Measurements from ENCODE around the gene KPNA1.

KPNA1 gene

DNA sequence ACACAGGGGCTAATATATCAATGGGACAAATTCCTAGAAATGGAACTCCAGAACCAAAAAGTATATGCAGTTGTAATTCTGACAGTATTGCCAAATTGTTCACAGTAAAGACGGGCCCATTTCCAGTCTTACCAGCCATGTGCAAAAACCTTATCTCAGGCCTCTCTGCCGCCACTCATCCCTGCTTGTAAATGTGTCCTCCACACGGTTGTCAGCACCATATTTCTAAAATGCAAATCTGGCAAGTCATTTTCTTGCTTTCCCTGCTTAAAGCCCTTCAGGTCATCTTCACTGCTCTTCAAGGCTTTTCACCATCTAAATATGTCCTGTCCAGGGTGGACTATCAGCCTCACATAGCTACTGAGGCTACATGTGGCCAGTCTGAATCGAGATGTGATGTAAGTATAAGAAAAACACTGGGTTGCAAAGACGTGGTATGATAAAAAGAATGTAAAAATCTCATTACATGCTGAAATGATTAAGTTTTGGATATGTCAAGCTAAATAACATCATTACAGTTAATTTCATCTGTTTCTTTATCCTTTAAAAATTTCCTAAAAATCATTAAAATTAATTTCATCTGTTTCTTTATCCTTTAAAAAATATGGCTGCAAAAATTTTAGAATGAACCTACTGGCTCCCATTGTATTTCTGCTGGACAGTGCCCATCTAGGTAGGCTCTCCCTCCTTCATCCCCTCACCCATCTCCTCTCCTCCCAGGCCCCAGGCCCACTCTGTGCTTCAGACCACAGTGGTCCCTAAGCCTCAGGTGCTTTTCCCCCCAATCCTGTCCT, 48.4 kb upstream of the KPNA1 start:
- Histone ChIP-seq H3K4me1 (ENCODE audit: control insufficient read depth in 2 of 2, insufficient read depth in 1 of 2, low read depth in 1 of 2, low read length in 2 of 2) (peaks cover 1 to 4% of the 10 kb centered on the region in 2 donors), H3K4ac (ENCODE audit: low read length) (no peak overlapping the region), H3K27me3 (ENCODE audit: control insufficient read depth in 3 of 3, insufficient read depth in 3 of 3, low read depth in 1 of 3, low read length in 3 of 3) (no peaks in the 10 kb centered on the region), H3K4me2 (ENCODE audit: insufficient read depth, low read length, poor library complexity, severe bottlenecking) (no peak overlapping the region), H4K91ac (ENCODE audit: low read depth, low read length, poor library complexity) (no peak overlapping the region), H2AFZ (ENCODE audit: low read length) (peak overlapping the region; percentile 100), H2BK5ac (ENCODE audit: low read length) (no peak overlapping the region), H2AK5ac (ENCODE audit: low read depth, low read length) (no peak overlapping the region), H3K79me1 (ENCODE audit: low read depth, low read length) (no peaks in the 10 kb centered on the region), H2BK15ac (ENCODE audit: low read length) (no peak overlapping the region), H3K27ac (replicated peaks; ENCODE audit: low read length) (no peak overlapping the region), H3K9me3 (replicated peaks in 1 of 2; ENCODE audit: control insufficient read depth in 2 of 2, insufficient read depth in 1 of 2, low read depth in 1 of 2, low read length in 2 of 2) (no peaks in the 10 kb centered on the region), H2BK120ac (ENCODE audit: low read depth, low read length) (no peak overlapping the region), H3K14ac (ENCODE audit: low read length) (no peak overlapping the region), H3K4me3 (ENCODE audit: low read length in 2 of 2) (peak overlapping the region in 1 of 2 donors; percentile 79), H3K23ac (ENCODE audit: low read depth, low read length, poor library complexity) (no peak overlapping the region), H2BK12ac (ENCODE audit: low read length) (no peak overlapping the region), H3K9ac (ENCODE audit: low read depth, low read length, poor library complexity) (no peak overlapping the region), H4K8ac (ENCODE audit: low read depth, low read length) (no peak overlapping the region), H3K18ac (ENCODE audit: low read length) (no peak overlapping the region), H3K36me3 (replicated peaks in 1 of 2; ENCODE audit: control insufficient read depth in 2 of 2, insufficient read depth in 2 of 2, low read length in 2 of 2) (peaks cover 0 to 36% of the 10 kb centered on the region in 2 donors)
- DNase-seq (ENCODE audit: low spot score), result no peak
- no CpG with 5 or more reads among the region's 5 CpGs for WGBS, 2 donors (ENCODE audit: extremely low coverage in 2 of 2, insufficient read length in 2 of 2, insufficient replicate concordance in 1 of 2)

- Histone ChIP-seq H3K4me2 (ENCODE audit: insufficient read depth, low read length, poor library complexity, severe bottlenecking) (no peak overlapping the region), H3K9ac (ENCODE audit: low read depth, low read length, poor library complexity) (no peak overlapping the region), H3K36me3 (replicated peaks in 1 of 2; ENCODE audit: control insufficient read depth in 2 of 2, insufficient read depth in 2 of 2, low read length in 2 of 2) (peaks cover 0 to 26% of the 10 kb centered on the region in 2 donors), H3K4ac (ENCODE audit: low read length) (no peak overlapping the region), H4K91ac (ENCODE audit: low read depth, low read length, poor library complexity) (no peak overlapping the region), H3K14ac (ENCODE audit: low read length) (no peak overlapping the region), H3K79me1 (ENCODE audit: low read depth, low read length) (no peaks in the 10 kb centered on the region), H3K9me3 (replicated peaks in 1 of 2; ENCODE audit: control insufficient read depth in 2 of 2, insufficient read depth in 1 of 2, low read depth in 1 of 2, low read length in 2 of 2) (no peaks in the 10 kb centered on the region), H3K4me1 (ENCODE audit: control insufficient read depth in 2 of 2, insufficient read depth in 1 of 2, low read depth in 1 of 2, low read length in 2 of 2) (peaks cover 1 to 4% of the 10 kb centered on the region in 2 donors), H2BK5ac (ENCODE audit: low read length) (no peak overlapping the region), H2BK120ac (ENCODE audit: low read depth, low read length) (no peak overlapping the region), H2AFZ (ENCODE audit: low read length) (no peak overlapping the region), H3K27ac (replicated peaks; ENCODE audit: low read length) (no peak overlapping the region), H3K27me3 (ENCODE audit: control insufficient read depth in 3 of 3, insufficient read depth in 3 of 3, low read depth in 1 of 3, low read length in 3 of 3) (no peaks in the 10 kb centered on the region), H2BK15ac (ENCODE audit: low read length) (no peak overlapping the region), H2BK12ac (ENCODE audit: low read length) (no peak overlapping the region), H3K18ac (ENCODE audit: low read length) (no peak overlapping the region), H3K4me3 (ENCODE audit: low read length in 2 of 2) (no peak overlapping the region), H4K8ac (ENCODE audit: low read depth, low read length) (no peak overlapping the region), H2AK5ac (ENCODE audit: low read depth, low read length) (no peak overlapping the region), H3K23ac (ENCODE audit: low read depth, low read length, poor library complexity) (no peak overlapping the region)
- DNase-seq (ENCODE audit: low spot score), result no peak
- WGBS, 2 donors (ENCODE audit: extremely low coverage in 2 of 2, insufficient read length in 2 of 2, insufficient replicate concordance in 1 of 2), result no CpG with 5 or more reads among the region's 1 CpG
Measured at GRCh38 chr3:122560680-122561079, 45.9 kb upstream of the KPNA1 start.

DNA sequence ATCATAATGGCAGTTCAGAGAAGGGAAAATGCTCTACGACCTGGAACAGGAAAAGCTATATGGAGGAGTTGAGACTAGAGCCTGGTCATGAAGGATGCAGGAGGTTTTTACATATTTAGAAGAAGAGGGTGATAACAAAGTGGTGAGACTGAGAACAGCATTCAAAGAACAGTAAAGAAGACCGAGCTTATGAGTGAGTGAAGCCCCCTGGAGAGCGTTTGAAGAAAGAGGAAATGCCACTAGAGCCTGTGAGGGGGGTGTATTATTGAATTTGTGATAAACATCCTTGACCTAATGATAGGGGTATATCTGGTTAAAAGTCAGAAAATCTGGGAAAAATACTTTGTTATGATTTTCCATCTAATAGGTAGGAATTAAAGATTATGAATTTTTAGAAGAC, 45.2 kb upstream of the KPNA1 start:
- Histone ChIP-seq H3K23ac (ENCODE audit: low read depth, low read length, poor library complexity) (no peak overlapping the region), H3K4me3 (ENCODE audit: low read length in 2 of 2) (no peak overlapping the region), H2BK120ac (ENCODE audit: low read depth, low read length) (no peak overlapping the region), H3K4me1 (ENCODE audit: control insufficient read depth in 2 of 2, insufficient read depth in 1 of 2, low read depth in 1 of 2, low read length in 2 of 2) (peaks cover 1 to 4% of the 10 kb centered on the region in 2 donors), H3K4ac (ENCODE audit: low read length) (no peak overlapping the region), H2BK15ac (ENCODE audit: low read length) (no peak overlapping the region), H3K79me1 (ENCODE audit: low read depth, low read length) (no peaks in the 10 kb centered on the region), H4K91ac (ENCODE audit: low read depth, low read length, poor library complexity) (no peak overlapping the region), H3K14ac (ENCODE audit: low read length) (no peak overlapping the region), H2AFZ (ENCODE audit: low read length) (no peak overlapping the region), H2BK5ac (ENCODE audit: low read length) (no peak overlapping the region), H3K27me3 (ENCODE audit: control insufficient read depth in 3 of 3, insufficient read depth in 3 of 3, low read depth in 1 of 3, low read length in 3 of 3) (no peaks in the 10 kb centered on the region), H2BK12ac (ENCODE audit: low read length) (no peak overlapping the region), H3K18ac (ENCODE audit: low read length) (no peak overlapping the region), H3K4me2 (ENCODE audit: insufficient read depth, low read length, poor library complexity, severe bottlenecking) (no peak overlapping the region), H3K9ac (ENCODE audit: low read depth, low read length, poor library complexity) (no peak overlapping the region), H4K8ac (ENCODE audit: low read depth, low read length) (no peak overlapping the region), H3K27ac (replicated peaks; ENCODE audit: low read length) (no peak overlapping the region), H2AK5ac (ENCODE audit: low read depth, low read length) (no peak overlapping the region), H3K36me3 (replicated peaks in 1 of 2; ENCODE audit: control insufficient read depth in 2 of 2, insufficient read depth in 2 of 2, low read length in 2 of 2) (peaks cover 0 to 32% of the 10 kb centered on the region in 2 donors), H3K9me3 (replicated peaks in 1 of 2; ENCODE audit: control insufficient read depth in 2 of 2, insufficient read depth in 1 of 2, low read depth in 1 of 2, low read length in 2 of 2) (no peaks in the 10 kb centered on the region)
- no CpG with 5 or more reads among the region's 3 CpGs for WGBS, 2 donors (ENCODE audit: extremely low coverage in 2 of 2, insufficient read length in 2 of 2, insufficient replicate concordance in 1 of 2)
- no peak for DNase-seq (ENCODE audit: low spot score)

DNA sequence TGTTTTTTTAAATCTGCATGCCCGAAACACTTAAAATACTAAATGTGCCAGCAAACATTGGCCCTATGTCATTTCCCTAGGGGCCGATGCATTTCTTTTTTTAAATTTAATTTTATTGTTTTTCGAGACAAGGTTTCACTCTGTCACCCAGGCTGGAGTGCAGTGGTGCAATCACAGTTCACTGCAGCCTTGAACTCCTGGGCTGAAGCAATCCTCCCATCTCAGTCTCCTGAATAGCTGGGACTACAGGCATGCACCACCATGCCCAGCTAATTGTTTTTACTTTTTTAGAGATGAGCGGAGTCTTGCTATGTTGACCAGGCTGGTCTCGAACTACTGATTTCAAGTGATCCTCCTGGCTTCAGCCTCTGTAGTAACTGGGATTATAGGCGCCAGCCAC, 43.9 kb upstream of the KPNA1 start:
- Histone ChIP-seq H3K27me3 (ENCODE audit: control insufficient read depth in 3 of 3, insufficient read depth in 3 of 3, low read depth in 1 of 3, low read length in 3 of 3) (no peaks in the 10 kb centered on the region), H2AK5ac (ENCODE audit: low read depth, low read length) (no peak overlapping the region), H3K27ac (replicated peaks; ENCODE audit: low read length) (no peak overlapping the region), H3K9ac (ENCODE audit: low read depth, low read length, poor library complexity) (no peak overlapping the region), H2BK120ac (ENCODE audit: low read depth, low read length) (no peak overlapping the region), H3K79me1 (ENCODE audit: low read depth, low read length) (no peaks in the 10 kb centered on the region), H3K14ac (ENCODE audit: low read length) (no peak overlapping the region), H3K9me3 (replicated peaks in 1 of 2; ENCODE audit: control insufficient read depth in 2 of 2, insufficient read depth in 1 of 2, low read depth in 1 of 2, low read length in 2 of 2) (no peaks in the 10 kb centered on the region), H4K91ac (ENCODE audit: low read depth, low read length, poor library complexity) (no peak overlapping the region), H4K8ac (ENCODE audit: low read depth, low read length) (no peak overlapping the region), H2AFZ (ENCODE audit: low read length) (no peak overlapping the region), H2BK12ac (ENCODE audit: low read length) (no peak overlapping the region), H3K4me3 (ENCODE audit: low read length in 2 of 2) (no peak overlapping the region), H3K18ac (ENCODE audit: low read length) (no peak overlapping the region), H2BK5ac (ENCODE audit: low read length) (no peak overlapping the region), H3K36me3 (replicated peaks in 1 of 2; ENCODE audit: control insufficient read depth in 2 of 2, insufficient read depth in 2 of 2, low read length in 2 of 2) (peaks cover 0 to 41% of the 10 kb centered on the region in 2 donors), H3K4me2 (ENCODE audit: insufficient read depth, low read length, poor library complexity, severe bottlenecking) (no peak overlapping the region), H3K4me1 (ENCODE audit: control insufficient read depth in 2 of 2, insufficient read depth in 1 of 2, low read depth in 1 of 2, low read length in 2 of 2) (peaks cover under 1 to 2% of the 10 kb centered on the region in 2 donors), H3K4ac (ENCODE audit: low read length) (no peak overlapping the region), H3K23ac (ENCODE audit: low read depth, low read length, poor library complexity) (no peak overlapping the region), H2BK15ac (ENCODE audit: low read length) (no peak overlapping the region)
- DNase-seq (ENCODE audit: low spot score), result no peak
- no CpG with 5 or more reads among the region's 6 CpGs for WGBS, 2 donors (ENCODE audit: extremely low coverage in 2 of 2, insufficient read length in 2 of 2, insufficient replicate concordance in 1 of 2)
